Sigmoid colon (tissue), 4 donors: ENCODE measurements around the gene CAB39L.

Experiments used
- CTCF ChIP-seq, 4 experiments: fragments of 450-650 bp in 3 of 4; fragments of 200-600 bp in 1 of 4; IDR thresholded peaks; one replicate each; pipeline ENCODE4 v1.5.1; 2016 to 2019; ENCODE audit warnings: antibody characterized with exemption in 4 of 4, mild to moderate bottlenecking in 3 of 4, moderate library complexity in 2 of 4
- EP300 ChIP-seq, 4 donors: sonication (generic); formaldehyde crosslinking; IDR thresholded peaks; one replicate each; pipeline ENCODE4 v1.6.1; 2017; ENCODE audit warnings: antibody characterized with exemption in 4 of 4
- POLR2AphosphoS5 ChIP-seq, 4 donors: sonication (generic); formaldehyde crosslinking; IDR thresholded peaks; one replicate each; pipeline ENCODE4 v1.6.1; 2017; ENCODE audit warnings: antibody characterized with exemption in 4 of 4

DNA sequence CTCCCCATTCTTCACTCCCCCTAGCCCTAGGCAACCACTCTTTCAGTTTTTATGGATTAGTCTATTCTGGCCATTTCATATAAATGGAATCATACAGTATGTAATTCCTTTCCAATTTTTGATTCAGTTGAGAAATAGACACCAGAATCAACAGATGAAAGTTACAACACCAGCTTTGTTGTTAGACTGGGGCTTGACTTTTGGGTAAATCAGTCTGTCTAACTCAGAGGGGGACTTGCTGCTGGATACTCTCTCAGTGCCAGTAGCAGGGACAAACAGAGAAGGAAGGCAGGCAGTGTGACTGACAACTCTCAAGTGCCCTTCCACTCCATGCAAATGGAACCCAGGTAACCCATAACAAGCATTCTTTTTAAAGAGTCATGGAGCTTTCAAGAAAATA lies 155.4 kb downstream of the CAB39L start:
- no peak for TF ChIP-seq CTCF (IDR thresholded peaks at IDR 0.05)
- no peak for TF ChIP-seq POLR2AphosphoS5 (IDR thresholded peaks at IDR 0.05)
- TF ChIP-seq EP300 (IDR thresholded peaks at IDR 0.05), result no peak
